ENCODE data around the gene TSNAX. TPM values are rescaled to one million over a fixed set of nuclear protein-coding genes. Genes with fewer than 3 reads are reported as not detected.
"Not testable (repeated sequence)": the region's sequence is repeated elsewhere in the genome, so short reads cannot be mapped to it uniquely, and the experiment has no call there.

TSNAX gene
- total and polyA plus RNA-seq, 4 donors, result 12.8 to 25.4 (median 19.6) TPM

DNA sequence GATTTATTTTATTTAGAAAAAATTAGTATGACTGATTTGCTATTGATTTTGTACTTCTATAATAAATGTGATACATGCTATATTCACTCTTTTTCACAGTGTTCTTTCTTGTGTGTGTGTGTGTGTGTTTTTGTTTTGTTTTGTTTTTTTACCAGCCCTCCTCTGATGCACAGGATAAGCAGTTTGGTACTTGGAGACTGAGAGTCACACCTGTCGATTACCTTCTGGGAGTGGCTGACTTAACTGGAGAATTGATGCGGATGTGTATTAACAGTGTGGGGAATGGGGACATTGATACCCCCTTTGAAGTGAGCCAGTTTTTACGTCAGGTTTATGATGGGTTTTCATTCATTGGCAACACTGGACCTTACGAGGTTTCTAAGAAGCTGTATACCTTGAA, 35.9 kb downstream of the TSNAX start:
- Histone ChIP-seq H3K4me3 (ENCODE audit: low read depth in 1 of 3, low read length in 3 of 3) (no peak overlapping the region), H3K36me3 (ENCODE audit: control insufficient read depth in 4 of 4, insufficient read depth in 3 of 4, low read depth in 1 of 4, low read length in 3 of 4) (peaks cover 0 to 21% (median 6%) of the 10 kb centered on the region in 4 donors), H3K9me3 (ENCODE audit: control insufficient read depth in 4 of 4, low read length in 3 of 4) (no peaks in the 10 kb centered on the region), H3K27me3 (ENCODE audit: control insufficient read depth in 4 of 4, insufficient read depth in 4 of 4, low read length in 3 of 4) (no peaks in the 10 kb centered on the region), H3K9ac (ENCODE audit: low read depth in 1 of 2, low read length in 2 of 2) (no peak overlapping the region), H3K4me1 (ENCODE audit: control insufficient read depth in 4 of 4, insufficient read depth in 4 of 4, low read length in 3 of 4) (no peaks in the 10 kb centered on the region), H3K27ac (ENCODE audit: low read depth in 1 of 2, low read length in 2 of 2) (no peak overlapping the region)
- DNase-seq (ENCODE audit: low spot score), result no peak
- TF ChIP-seq GABPA (IDR thresholded peaks at IDR 0.05 in 1 of 2, conservative IDR thresholded peaks at IDR 0.05 in 1 of 2) (no peak), NR2F2 (IDR thresholded peaks at IDR 0.05) (no peak), SP1 (IDR thresholded peaks at IDR 0.05) (no peak), MAX (IDR thresholded peaks at IDR 0.05) (no peak), JUND (IDR thresholded peaks at IDR 0.05) (no peak), RXRA (IDR thresholded peaks at IDR 0.05) (no peak), RAD21 (IDR thresholded peaks at IDR 0.05) (no peak), YY1 (IDR thresholded peaks at IDR 0.05) (no peak), HNF4G (IDR thresholded peaks at IDR 0.05) (no peak), CTCF (IDR thresholded peaks at IDR 0.05; ENCODE audit: low read depth, low read length, missing input control) (no peak), TAF1 (conservative IDR thresholded peaks at IDR 0.05) (no peak)
- TF ChIP-seq, protein P1, sequence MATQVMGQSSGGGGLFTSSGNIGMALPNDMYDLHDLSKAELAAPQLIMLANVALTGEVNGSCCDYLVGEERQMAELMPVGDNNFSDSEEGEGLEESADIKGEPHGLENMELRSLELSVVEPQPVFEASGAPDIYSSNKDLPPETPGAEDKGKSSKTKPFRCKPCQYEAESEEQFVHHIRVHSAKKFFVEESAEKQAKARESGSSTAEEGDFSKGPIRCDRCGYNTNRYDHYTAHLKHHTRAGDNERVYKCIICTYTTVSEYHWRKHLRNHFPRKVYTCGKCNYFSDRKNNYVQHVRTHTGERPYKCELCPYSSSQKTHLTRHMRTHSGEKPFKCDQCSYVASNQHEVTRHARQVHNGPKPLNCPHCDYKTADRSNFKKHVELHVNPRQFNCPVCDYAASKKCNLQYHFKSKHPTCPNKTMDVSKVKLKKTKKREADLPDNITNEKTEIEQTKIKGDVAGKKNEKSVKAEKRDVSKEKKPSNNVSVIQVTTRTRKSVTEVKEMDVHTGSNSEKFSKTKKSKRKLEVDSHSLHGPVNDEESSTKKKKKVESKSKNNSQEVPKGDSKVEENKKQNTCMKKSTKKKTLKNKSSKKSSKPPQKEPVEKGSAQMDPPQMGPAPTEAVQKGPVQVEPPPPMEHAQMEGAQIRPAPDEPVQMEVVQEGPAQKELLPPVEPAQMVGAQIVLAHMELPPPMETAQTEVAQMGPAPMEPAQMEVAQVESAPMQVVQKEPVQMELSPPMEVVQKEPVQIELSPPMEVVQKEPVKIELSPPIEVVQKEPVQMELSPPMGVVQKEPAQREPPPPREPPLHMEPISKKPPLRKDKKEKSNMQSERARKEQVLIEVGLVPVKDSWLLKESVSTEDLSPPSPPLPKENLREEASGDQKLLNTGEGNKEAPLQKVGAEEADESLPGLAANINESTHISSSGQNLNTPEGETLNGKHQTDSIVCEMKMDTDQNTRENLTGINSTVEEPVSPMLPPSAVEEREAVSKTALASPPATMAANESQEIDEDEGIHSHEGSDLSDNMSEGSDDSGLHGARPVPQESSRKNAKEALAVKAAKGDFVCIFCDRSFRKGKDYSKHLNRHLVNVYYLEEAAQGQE (IDR thresholded peaks at IDR 0.05), result no peak
- TF ChIP-seq, protein P2, sequence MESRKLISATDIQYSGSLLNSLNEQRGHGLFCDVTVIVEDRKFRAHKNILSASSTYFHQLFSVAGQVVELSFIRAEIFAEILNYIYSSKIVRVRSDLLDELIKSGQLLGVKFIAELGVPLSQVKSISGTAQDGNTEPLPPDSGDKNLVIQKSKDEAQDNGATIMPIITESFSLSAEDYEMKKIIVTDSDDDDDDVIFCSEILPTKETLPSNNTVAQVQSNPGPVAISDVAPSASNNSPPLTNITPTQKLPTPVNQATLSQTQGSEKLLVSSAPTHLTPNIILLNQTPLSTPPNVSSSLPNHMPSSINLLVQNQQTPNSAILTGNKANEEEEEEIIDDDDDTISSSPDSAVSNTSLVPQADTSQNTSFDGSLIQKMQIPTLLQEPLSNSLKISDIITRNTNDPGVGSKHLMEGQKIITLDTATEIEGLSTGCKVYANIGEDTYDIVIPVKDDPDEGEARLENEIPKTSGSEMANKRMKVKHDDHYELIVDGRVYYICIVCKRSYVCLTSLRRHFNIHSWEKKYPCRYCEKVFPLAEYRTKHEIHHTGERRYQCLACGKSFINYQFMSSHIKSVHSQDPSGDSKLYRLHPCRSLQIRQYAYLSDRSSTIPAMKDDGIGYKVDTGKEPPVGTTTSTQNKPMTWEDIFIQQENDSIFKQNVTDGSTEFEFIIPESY (IDR thresholded peaks at IDR 0.05), result no peak
- WGBS, result 95% methylated on average over 4 of the region's 4 CpGs

DNA sequence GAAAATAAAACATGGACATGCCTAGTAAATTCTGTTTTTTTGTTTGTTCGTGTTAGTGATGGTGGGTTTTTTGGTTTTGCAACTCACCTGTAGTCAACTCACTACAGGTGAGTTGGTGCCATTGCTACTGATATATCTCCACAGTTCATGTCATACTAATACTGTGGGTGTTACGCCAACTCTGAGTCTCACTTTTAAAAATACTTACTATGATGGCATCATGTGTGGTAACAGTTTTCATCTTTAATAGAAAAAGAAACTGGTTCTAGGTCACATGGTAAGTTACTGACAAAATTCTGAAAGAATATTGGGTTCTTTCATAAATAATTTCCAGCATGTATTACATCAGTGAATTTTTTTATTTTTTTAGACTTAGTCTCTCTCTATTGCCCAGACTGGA, 38.0 kb downstream of the TSNAX start:
- H3K4me3 ChIP-seq (ENCODE audit: low read depth in 1 of 3, low read length in 3 of 3), result no peak overlapping the region
- no peaks in the 10 kb centered on the region for H3K27me3 ChIP-seq (ENCODE audit: control insufficient read depth in 4 of 4, insufficient read depth in 4 of 4, low read length in 3 of 4)
- no peaks in the 10 kb centered on the region for H3K4me1 ChIP-seq (ENCODE audit: control insufficient read depth in 4 of 4, insufficient read depth in 4 of 4, low read length in 3 of 4)
- peaks cover 0 to 21% (median 5%) of the 10 kb centered on the region in 4 donors for H3K36me3 ChIP-seq (ENCODE audit: control insufficient read depth in 4 of 4, insufficient read depth in 3 of 4, low read depth in 1 of 4, low read length in 3 of 4)
- no peak overlapping the region for H3K9ac ChIP-seq (ENCODE audit: low read depth in 1 of 2, low read length in 2 of 2)
- H3K9me3 ChIP-seq (ENCODE audit: control insufficient read depth in 4 of 4, low read length in 3 of 4), result no peaks in the 10 kb centered on the region
- WGBS, result 97% methylated on average over 2 of the region's 2 CpGs
- TF ChIP-seq TAF1 (conservative IDR thresholded peaks at IDR 0.05) (no peak), FOXA2 (IDR thresholded peaks at IDR 0.05) (no peak), RXRA (IDR thresholded peaks at IDR 0.05) (no peak)
- H3K27ac ChIP-seq (ENCODE audit: low read depth in 1 of 2, low read length in 2 of 2), result no peak overlapping the region
- DNase-seq (ENCODE audit: low spot score), result no peak

- not testable (repeated sequence) for H3K27me3 ChIP-seq (ENCODE audit: control insufficient read depth in 4 of 4, insufficient read depth in 4 of 4, low read length in 3 of 4); H3K4me1 ChIP-seq (ENCODE audit: control insufficient read depth in 4 of 4, insufficient read depth in 4 of 4, low read length in 3 of 4); H3K9ac ChIP-seq (ENCODE audit: low read depth in 1 of 2, low read length in 2 of 2); H3K9me3 ChIP-seq (ENCODE audit: control insufficient read depth in 4 of 4, low read length in 3 of 4); H3K4me3 ChIP-seq (ENCODE audit: low read depth in 1 of 3, low read length in 3 of 3); H3K36me3 ChIP-seq (ENCODE audit: control insufficient read depth in 4 of 4, insufficient read depth in 3 of 4, low read depth in 1 of 4, low read length in 3 of 4); H3K27ac ChIP-seq (ENCODE audit: low read depth in 1 of 2, low read length in 2 of 2); DNase-seq (ENCODE audit: low spot score)
- WGBS, result over 99% methylated on average over 3 of the region's 3 CpGs
These were observed 41.8 kb downstream of the TSNAX start for GRCh38 chr1:231570262-231570661.

Data from liver (tissue), 9 donors.